K562 (cell line): Measurements from ENCODE around the gene MAPK13. TPM values are rescaled to one million over a fixed set of nuclear protein-coding genes. Genes with fewer than 3 reads are reported as not detected.

ENCODE experiments used
- ATAC-seq: fragments of 200-7000 bp; cut with Tn5 transposase; 3 replicates; pipeline ENCODE4 v1.9.1; 2020; ENCODE audit warnings: moderate library complexity
- BruUV-seq: library from RNA; stranded (reverse); fragments of 400-500 nt; replicated peaks from 2 replicates; lab custom pipeline; 2021; lab: Mats Ljungman, UMichigan
- CTCF ChIA-PET: fragments of 300-600 bp; formaldehyde crosslinking; extraction: SDS; loops from one replicate; lab custom pipeline; 2021; ENCODE audit warnings: low intra/inter-chr PET ratio; lab: Yijun Ruan, JAX
- POLR2A ChIA-PET: fragments of 300-600, 350-650 bp; sonication (Branson Sonifier 250); formaldehyde crosslinking; extraction: SDS; loops from one replicate; lab custom pipeline; 2021; ENCODE audit warnings: antibody characterized with exemption, inconsistent platforms; lab: Yijun Ruan, JAX
- DNase-seq, 4 experiments: peaks; one replicate each; pipeline versions ENCODE4 v3.0.0 to v3.0.0-alpha.2; 2011 to 2018; ENCODE audit warnings: low spot score in 3 of 4, mixed read lengths in 3 of 4; ENCODE audit errors: extremely low read depth in 1 of 4
- FAIRE-seq: peaks from 2 replicates; lab custom pipeline; 2011; peaks lifted over from hg19 to GRCh38; lab: Jason Lieb, UNC
- H2AFZ ChIP-seq: 2 replicates; pipeline ENCODE4 v1.6.0; 2011; ENCODE audit warnings: low read depth, low read length, control low read depth, inconsistent platforms
- H3K27ac ChIP-seq: fragments of 200-600 bp; 3 replicates; pipeline ENCODE4 v1.8.0; 2011; ENCODE audit warnings: low read depth, mild to moderate bottlenecking, control low read depth, inconsistent platforms, low read length, moderate library complexity, mixed read lengths; ENCODE audit errors: extremely low read depth
- H3K27me3 ChIP-seq, 2 experiments: fragments of 300-600 bp in 1 of 2; 2 replicates in 1 of 2; 3 replicates in 1 of 2; pipeline versions ENCODE4 v1.6.0 to v1.8.0; 2011; ENCODE audit warnings: inconsistent platforms in 2 of 2, low read length in 2 of 2, mild to moderate bottlenecking in 1 of 2, mixed read lengths in 1 of 2, moderate library complexity in 1 of 2; ENCODE audit not compliant: control insufficient read depth in 2 of 2, insufficient read depth in 2 of 2
- H3K36me3 ChIP-seq: fragments of 300-600 bp; 3 replicates; pipeline ENCODE4 v1.8.0; 2011; ENCODE audit warnings: mild to moderate bottlenecking, low read length, inconsistent platforms; ENCODE audit not compliant: control insufficient read depth, insufficient read depth
- H3K4me1 ChIP-seq, 2 experiments: fragments of 200-600 bp in 1 of 2; replicated peaks in 1 of 2; 2 replicates in 1 of 2; 3 replicates in 1 of 2; pipeline versions ENCODE4 v1.5.1 to v1.8.0; 2011; ENCODE audit warnings: inconsistent platforms in 2 of 2, low read length in 2 of 2, mild to moderate bottlenecking in 1 of 2, mixed read lengths in 1 of 2, moderate library complexity in 1 of 2; ENCODE audit not compliant: control insufficient read depth in 2 of 2, insufficient read depth in 2 of 2
- H3K4me2 ChIP-seq: 2 replicates; pipeline ENCODE4 v1.6.1; 2011; ENCODE audit warnings: low read length, control low read depth, inconsistent platforms, mixed read lengths; ENCODE audit not compliant: insufficient read depth
- H3K4me3 ChIP-seq: fragments of 200-600 bp; sonication (generic), shearing (Covaris generic); 2 replicates; pipeline ENCODE4 v1.5.1; 2016; ENCODE audit warnings: control low read depth, inconsistent platforms
- H3K79me2 ChIP-seq: fragments of 200-600 bp; 3 replicates; pipeline ENCODE4 v1.8.0; 2011; ENCODE audit warnings: low read length, inconsistent platforms; ENCODE audit not compliant: control insufficient read depth, insufficient read depth
- H3K9ac ChIP-seq, 2 experiments: 2 replicates each; pipeline versions ENCODE4 v1.6.0 to v1.6.1; 2011; ENCODE audit warnings: low read depth in 2 of 2, low read length in 2 of 2, control low read depth in 1 of 2, inconsistent platforms in 1 of 2, mild to moderate bottlenecking in 1 of 2, mixed read lengths in 1 of 2; ENCODE audit not compliant: insufficient read depth in 1 of 2
- H3K9me1 ChIP-seq: one replicate; pipeline ENCODE4 v1.6.0; 2011; ENCODE audit warnings: inconsistent platforms, mild to moderate bottlenecking, low read length, moderate library complexity; ENCODE audit not compliant: control insufficient read depth, insufficient read depth
- H3K9me3 ChIP-seq: replicated peaks from 2 replicates; pipeline ENCODE4 v1.5.1; 2011; ENCODE audit warnings: low read depth, low read length, inconsistent platforms; ENCODE audit not compliant: control insufficient read depth, insufficient read depth
- H4K20me1 ChIP-seq: replicated peaks from 2 replicates; pipeline ENCODE4 v1.6.1; 2011; ENCODE audit warnings: low read length, inconsistent platforms, mixed read lengths; ENCODE audit not compliant: control insufficient read depth, insufficient read depth
- CBX3 ChIP-seq, 2 experiments: IDR thresholded peaks; 1 replicate in 1 of 2; 2 replicates in 1 of 2; pipeline ENCODE4 v1.6.1; 2012; ENCODE audit warnings: inconsistent platforms in 2 of 2, low read length in 2 of 2, borderline replicate concordance in 1 of 2, control low read depth in 1 of 2
- HNRNPH1 ChIP-seq: fragments of 200-400 bp; formaldehyde crosslinking; optimal IDR thresholded peaks from 2 replicates; pipeline ENCODE3; 2017; ENCODE audit warnings: low read depth, mild to moderate bottlenecking, low read length, moderate library complexity
- POU5F1 ChIP-seq: fragments of 150-350 bp; IDR thresholded peaks from 2 replicates; pipeline ENCODE4 v1.6.1; 2014; ENCODE audit warnings: borderline replicate concordance, low read length, low read depth, mild to moderate bottlenecking; ENCODE audit not compliant: partially characterized antibody
- TRIM28 ChIP-seq: fragments of 450-650 bp; IDR thresholded peaks from 2 replicates; pipeline ENCODE4 v1.6.1; 2017
- ZNF316 ChIP-seq: fragments of 450-650 bp; IDR thresholded peaks from 2 replicates; pipeline ENCODE4 v1.6.1; 2016
- ZNF766 ChIP-seq: fragments of 200-800 bp; sonication (Bioruptor generic); conservative IDR thresholded peaks from 2 replicates; pipeline ENCODE4 v1.6.1; 2016; ENCODE audit warnings: missing genetic modification characterization, missing compliant biosample characterization
- ZNF77 ChIP-seq: fragments of 250-450 bp; sonication (Bioruptor Pico); IDR thresholded peaks from 2 replicates; pipeline ENCODE4 v1.5.0; 2020
- WGBS: fragments of 100-300 bp; shearing (Covaris generic); methylation state at CpG from one replicate; pipeline ENCODE4 v1.1.6; 2016; ENCODE audit warnings: low coverage, mixed read lengths; ENCODE audit not compliant: insufficient coverage; ENCODE audit errors: missing lambda C conversion rate; 5-methylcytosine and 5-hydroxymethylcytosine counted together
- in situ Hi-C: fragments of 300-500 bp; cut with MboI; formaldehyde crosslinking; loops from 4 replicates; pipeline ENCODE4 v1.15.0; 2018; ENCODE audit warnings: inconsistent platforms, mixed read lengths
- intact Hi-C: fragments of 100-400 bp; cut with micrococcal nuclease; formaldehyde crosslinking; loops from 2 replicates; pipeline ENCODE4 v1.14.2; 2022
- polyA plus RNA-seq, 8 experiments: library from polyadenylated mRNA; depleted of rRNA in 4 of 8; stranded (reverse) in 5 of 8; unstranded in 3 of 8; fragments of >200 nt; fragmentation: Nextera tagmentation in 2 of 8; fragmentation: Illumina TruSeq in 1 of 8; extraction: Ambion mirVana in 2 of 8; extraction: Trizol in 1 of 8; gene quantifications; 2 replicates each; pipeline versions ENCODE4 v1.2.1 to v1.2.3, GENCODE V29; 2011 to 2014; ENCODE audit warnings: inconsistent platforms in 1 of 8, missing spikeins in 1 of 8
- total RNA-seq, 7 experiments: library from RNA; depleted of rRNA in 6 of 7; stranded (reverse); fragments of >200 nt in 6 of 7; fragmentation: Illumina TruSeq in 2 of 7; extraction: Trizol in 2 of 7; gene quantifications; 2 replicates each; pipeline versions ENCODE4 v1.2.1 to v1.2.3, GENCODE V29; 2011 to 2021; ENCODE audit warnings: low replicate concordance in 1 of 7
- TF ChIP-seq, protein P1 (sequence below): fragments of 450-650 bp; formaldehyde crosslinking; conservative IDR thresholded peaks from 2 replicates; pipeline ENCODE4 v1.4.0; 2022; ENCODE audit warnings: mild to moderate bottlenecking, missing genetic modification characterization

MAPK13 gene
- total and polyA plus RNA-seq, 9 of the 15 experiments (the other 6 are each of a cell fraction or from before 2014, with no cell fraction given) = 0.03 to 2.3 (median 0.48) TPM; not detected in 1

DNA sequence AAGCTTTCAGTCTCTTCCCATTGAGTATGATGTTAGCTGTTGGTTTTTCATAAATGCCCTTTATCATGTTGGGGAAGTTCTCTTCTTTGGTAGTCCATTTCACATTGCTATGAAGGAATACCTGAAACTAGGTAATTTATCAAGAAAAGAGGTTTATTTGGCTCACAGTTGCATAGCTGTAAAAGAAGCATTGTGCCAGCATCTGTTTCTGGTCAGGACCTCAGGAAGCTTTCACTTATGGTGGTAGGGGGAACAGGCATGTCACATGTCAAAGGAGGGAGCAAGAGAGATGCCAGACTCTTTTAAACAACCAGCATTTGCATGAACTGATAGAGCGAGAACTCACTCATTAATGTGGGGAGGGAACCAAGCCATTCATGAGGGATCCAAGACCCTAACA, 48.0 kb upstream of the MAPK13 start:
- H3K79me2 ChIP-seq = no peaks in the 10 kb centered on the region
- no peak overlapping the region for H3K4me3 ChIP-seq
- no peak for FAIRE-seq
- no peak overlapping the region for H3K4me2 ChIP-seq
- no TSS peak for BruUV-seq
- no peak overlapping the region for H2AFZ ChIP-seq
- peak; percentile 94 for TF ChIP-seq ZNF766 (CRISPR knock-in tag)
- TF ChIP-seq HNRNPH1 = no peak
- 0 out of 2 replicates have a peak, but pooled peaks have one; percentile 9 for TF ChIP-seq ZNF316
- TF ChIP-seq CBX3 (IDR thresholded peaks at IDR 0.05; ENCODE audit: borderline replicate concordance in 1 of 2, low read length in 2 of 2) = peak in 1 of 2 experiments; percentile 62; a peak in 1 of 3 replicates
- TF ChIP-seq TRIM28 = 0 out of 2 replicates have a peak, but pooled peaks have one; percentile 33
- TF ChIP-seq, all 486 proteins: peak for 4
- 93% methylated on average over 1 of the region's 1 CpG for WGBS
- CTCF ChIA-PET = no interaction called here
- Histone ChIP-seq H3K36me3 (peaks cover 67% of the 10 kb centered on the region), H4K20me1 (no peaks in the 10 kb centered on the region), H3K9me3 (no peaks in the 10 kb centered on the region; the same call in 1 of the 2 replicates), H3K9ac (no peak overlapping the region), H3K27ac (no peak overlapping the region), H3K9me1 (no peaks in the 10 kb centered on the region), H3K4me1 (no peaks in the 10 kb centered on the region), H3K27me3 (no peaks in the 10 kb centered on the region)
- intact Hi-C loops = no loop called here
- DNase-seq = no peak
- in situ Hi-C loops = no loop called here
- ATAC-seq = no peak
- POLR2A ChIA-PET = interaction anchor here (0.6 to 1.5 kb wide), 3 partner anchors 8 to 359 kb away, joined by 3 to 4 read pairs (median 3); no protein-coding TSS in a partner anchor

DNA sequence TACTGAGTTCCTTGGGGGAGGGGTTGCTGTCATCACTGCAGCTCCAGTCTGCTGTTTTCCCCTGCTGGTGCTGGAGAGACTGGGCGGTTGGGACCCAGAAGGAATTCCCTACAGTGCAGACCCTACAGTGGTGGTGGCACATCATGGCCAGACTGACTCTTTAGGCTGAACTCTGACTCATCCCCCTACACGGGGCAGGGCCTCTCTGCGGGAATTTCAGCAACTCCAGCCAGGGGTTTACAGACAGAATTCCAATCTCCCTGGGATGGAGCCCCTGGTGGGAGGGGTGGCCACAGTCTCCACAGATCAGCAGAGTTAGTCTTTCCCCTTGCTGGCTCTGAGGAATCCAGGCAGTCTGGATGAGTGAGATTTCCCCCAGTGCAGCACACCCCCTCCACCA, 46.9 kb upstream of the MAPK13 start:
- ATAC-seq = no peak
- BruUV-seq = no TSS peak
- Histone ChIP-seq H2AFZ (no peak overlapping the region), H3K4me3 (no peak overlapping the region), H3K4me2 (no peak overlapping the region), H3K9me1 (no peaks in the 10 kb centered on the region), H4K20me1 (no peaks in the 10 kb centered on the region), H3K9me3 (no peaks in the 10 kb centered on the region; the same call in 1 of the 2 replicates), H3K27ac (no peak overlapping the region), H3K79me2 (no peaks in the 10 kb centered on the region), H3K27me3 (no peaks in the 10 kb centered on the region), H3K4me1 (no peaks in the 10 kb centered on the region), H3K36me3 (peaks cover 56% of the 10 kb centered on the region), H3K9ac (no peak overlapping the region)
- in situ Hi-C loops = no loop called here
- POLR2A ChIA-PET = interaction anchor here (1.5 kb wide), 1 partner anchor 10 kb away, joined by 4 read pairs; no protein-coding TSS in a partner anchor
- FAIRE-seq = no peak
- CTCF ChIA-PET = no interaction called here
- 84% methylated on average over 3 of the region's 3 CpGs for WGBS
- DNase-seq = no peak
- intact Hi-C loops = no loop called here
- no peak for TF ChIP-seq ZNF77
- TF ChIP-seq, protein P1, sequence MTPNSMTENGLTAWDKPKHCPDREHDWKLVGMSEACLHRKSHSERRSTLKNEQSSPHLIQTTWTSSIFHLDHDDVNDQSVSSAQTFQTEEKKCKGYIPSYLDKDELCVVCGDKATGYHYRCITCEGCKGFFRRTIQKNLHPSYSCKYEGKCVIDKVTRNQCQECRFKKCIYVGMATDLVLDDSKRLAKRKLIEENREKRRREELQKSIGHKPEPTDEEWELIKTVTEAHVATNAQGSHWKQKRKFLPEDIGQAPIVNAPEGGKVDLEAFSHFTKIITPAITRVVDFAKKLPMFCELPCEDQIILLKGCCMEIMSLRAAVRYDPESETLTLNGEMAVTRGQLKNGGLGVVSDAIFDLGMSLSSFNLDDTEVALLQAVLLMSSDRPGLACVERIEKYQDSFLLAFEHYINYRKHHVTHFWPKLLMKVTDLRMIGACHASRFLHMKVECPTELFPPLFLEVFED (CRISPR knock-in tag) = no peak
- TF ChIP-seq POU5F1 = no peak
